ENCODE measurements around the gene BTBD17. TPM values are rescaled to one million over a fixed set of nuclear protein-coding genes. Genes with fewer than 3 reads are reported as not detected.

BTBD17 gene
- total RNA-seq, 1 donor from 2014 or later = not detected

- Mint-ChIP-seq H3K27me3 (no peaks in the 10 kb centered on the region), H3K4me3 (no peak overlapping the region), H3K4me1 (no peaks in the 10 kb centered on the region), H3K36me3 (ENCODE audit: low read depth) (no peaks in the 10 kb centered on the region), H3K9me3 (no peaks in the 10 kb centered on the region), H3K27ac (no peak overlapping the region)
- DNase-seq = no peak
- ChIA-PET POLR2A (no interaction called here), CTCF (no interaction called here)
- TF ChIP-seq CTCF (IDR thresholded peaks at IDR 0.05) = no peak
- intact Hi-C loops (cut with micrococcal nuclease) = no loop called here
- no peak for ATAC-seq (ENCODE audit: low read depth)
Measured at GRCh38 chr17:74339537-74340195, 22.0 kb downstream of the BTBD17 start.

GRCh38 chr17:74337834-74338500 lies 23.7 kb downstream of the BTBD17 start:
- Mint-ChIP-seq H3K9me3 (no peaks in the 10 kb centered on the region), H3K36me3 (ENCODE audit: low read depth) (no peaks in the 10 kb centered on the region)
- no peak for DNase-seq

GRCh38 chr17:74336307-74336706 lies 25.4 kb downstream of the BTBD17 start:
- Mint-ChIP-seq H3K9me3 (no peaks in the 10 kb centered on the region), H3K4me1 (no peaks in the 10 kb centered on the region), H3K27me3 (peaks cover 6% of the 10 kb centered on the region), H3K4me3 (no peak overlapping the region), H3K36me3 (ENCODE audit: low read depth) (no peaks in the 10 kb centered on the region), H3K27ac (no peak overlapping the region)
- DNase-seq = no peak
- ATAC-seq (ENCODE audit: low read depth) = no peak
- intact Hi-C loops (cut with micrococcal nuclease) = no loop called here
- POLR2A ChIA-PET = no interaction called here
- CTCF ChIA-PET = no interaction called here
- no peak for TF ChIP-seq CTCF (IDR thresholded peaks at IDR 0.05)

More at GRCh38 chr17:74337834-74338500, 23.7 kb downstream of the BTBD17 start:
- H3K27ac Mint-ChIP-seq = no peak overlapping the region
- H3K4me3 Mint-ChIP-seq = no peak overlapping the region
- H3K4me1 Mint-ChIP-seq = no peaks in the 10 kb centered on the region
- no peak for ATAC-seq (ENCODE audit: low read depth)
- intact Hi-C loops (cut with micrococcal nuclease) = no loop called here
- TF ChIP-seq CTCF (IDR thresholded peaks at IDR 0.05) = no peak
- ChIA-PET CTCF (no interaction called here), POLR2A (no interaction called here)
- H3K27me3 Mint-ChIP-seq = peaks cover 3% of the 10 kb centered on the region

- Mint-ChIP-seq H3K4me3 (no peak overlapping the region), H3K27me3 (peaks cover 12% of the 10 kb centered on the region), H3K4me1 (no peaks in the 10 kb centered on the region), H3K27ac (no peak overlapping the region), H3K9me3 (no peaks in the 10 kb centered on the region), H3K36me3 (ENCODE audit: low read depth) (no peaks in the 10 kb centered on the region)
- ATAC-seq (ENCODE audit: low read depth) = no peak
- TF ChIP-seq CTCF (IDR thresholded peaks at IDR 0.05) = no peak
- POLR2A ChIA-PET = no interaction called here
- intact Hi-C loops (cut with micrococcal nuclease) = no loop called here
- DNase-seq = no peak
- CTCF ChIA-PET = no interaction called here
Measured at GRCh38 chr17:74335529-74336062, 26.1 kb downstream of the BTBD17 start.

GRCh38 chr17:74334393-74335039 lies 27.2 kb downstream of the BTBD17 start:
- intact Hi-C loops (cut with micrococcal nuclease) = no loop called here
- Mint-ChIP-seq H3K27me3 (peaks cover 15% of the 10 kb centered on the region), H3K27ac (no peak overlapping the region), H3K9me3 (no peaks in the 10 kb centered on the region), H3K4me3 (no peak overlapping the region), H3K4me1 (no peaks in the 10 kb centered on the region), H3K36me3 (ENCODE audit: low read depth) (no peaks in the 10 kb centered on the region)
- CTCF ChIA-PET = no interaction called here
- no peak for TF ChIP-seq CTCF (IDR thresholded peaks at IDR 0.05)
- ATAC-seq (ENCODE audit: low read depth) = no peak
- POLR2A ChIA-PET = no interaction called here
- DNase-seq = no peak
